HepG2 (cell line): ENCODE data around the gene UNC5CL. TPM values are rescaled to one million over a fixed set of nuclear protein-coding genes. Genes with fewer than 3 reads are reported as not detected.
A peak's percentile ranks its signal among the peaks of the same experiment; 100 is the strongest.

Experiments
- ATAC-seq: fragments of 200-7000 bp; cut with Tn5 transposase; 3 replicates; pipeline ENCODE4 v1.9.1; 2020; ENCODE audit warnings: mild to moderate bottlenecking, moderate library complexity
- BruUV-seq: library from RNA; stranded (reverse); fragments of 400-500 nt; replicated peaks from 2 replicates; lab custom pipeline; 2021; lab: Mats Ljungman, UMichigan
- CTCF ChIA-PET: fragments of 300-600 bp; formaldehyde crosslinking; extraction: SDS; loops from one replicate; lab custom pipeline; 2021; ENCODE audit warnings: low total read pairs, inconsistent platforms, low intra/inter-chr PET ratio; lab: Yijun Ruan, JAX
- POLR2A ChIA-PET: fragments of 350-600 bp; sonication (Branson Sonifier 250); formaldehyde crosslinking; loops from one replicate; lab custom pipeline; 2020; ENCODE audit warnings: antibody characterized with exemption, inconsistent platforms; lab: Yijun Ruan, JAX
- DNase-seq: peaks from one replicate; pipeline ENCODE4 v3.0.0-alpha.2; 2015; ENCODE audit warnings: low spot score
- FAIRE-seq: peaks from 3 replicates; lab custom pipeline; 2011; peaks lifted over from hg19 to GRCh38; lab: Jason Lieb, UNC
- H2AFZ ChIP-seq: one replicate; pipeline ENCODE4 v1.6.1; 2011; ENCODE audit warnings: low read length, inconsistent platforms
- H3K27ac ChIP-seq: fragments of 300-600 bp; 3 replicates; pipeline ENCODE4 v1.8.0; 2011; ENCODE audit warnings: mixed run types, mild to moderate bottlenecking, mixed read lengths, low read length, inconsistent platforms; ENCODE audit not compliant: insufficient read depth; ENCODE audit errors: extremely low read length
- H3K27me3 ChIP-seq, 2 experiments: fragments of 200-600 bp in 1 of 2; 2 replicates in 1 of 2; 3 replicates in 1 of 2; pipeline versions ENCODE4 v1.6.0 to v1.8.0; 2011; ENCODE audit warnings: low read length in 2 of 2, mild to moderate bottlenecking in 2 of 2, moderate library complexity in 2 of 2, inconsistent platforms in 1 of 2; ENCODE audit not compliant: insufficient read depth in 2 of 2, control insufficient read depth in 1 of 2
- H3K36me3 ChIP-seq, 2 experiments: fragments of 200-600 bp in 1 of 2; replicated peaks in 1 of 2; 2 replicates in 1 of 2; 3 replicates in 1 of 2; pipeline versions ENCODE4 v1.5.1 to v1.8.0; 2011; ENCODE audit warnings: low read length in 2 of 2, inconsistent platforms in 1 of 2; ENCODE audit not compliant: insufficient read depth in 2 of 2, control insufficient read depth in 1 of 2
- H3K4me1 ChIP-seq: 2 replicates; pipeline ENCODE4 v1.5.1; 2012; ENCODE audit warnings: low read length, inconsistent platforms; ENCODE audit not compliant: insufficient read depth
- H3K4me2 ChIP-seq: 2 replicates; pipeline ENCODE4 v1.6.0; 2011; ENCODE audit warnings: low read depth, low read length, inconsistent platforms
- H3K4me3 ChIP-seq, 3 experiments: fragments of 200-600 bp in 1 of 3; sonication (generic), shearing (Covaris generic) in 1 of 3; replicated peaks in 1 of 3; 2 replicates each; pipeline ENCODE4 v1.5.1; 2011 to 2016; ENCODE audit warnings: low read length in 3 of 3, inconsistent platforms in 2 of 3, low read depth in 2 of 3, mild to moderate bottlenecking in 2 of 3, control low read depth in 1 of 3, mixed read lengths in 1 of 3; ENCODE audit not compliant: insufficient read depth in 1 of 3
- H3K79me2 ChIP-seq: one replicate; pipeline ENCODE4 v1.6.1; 2011; ENCODE audit warnings: low read length, inconsistent platforms; ENCODE audit not compliant: insufficient read depth
- H3K9ac ChIP-seq: 2 replicates; pipeline ENCODE4 v1.6.0; 2011; ENCODE audit warnings: mild to moderate bottlenecking, low read depth, low read length, inconsistent platforms; ENCODE audit not compliant: insufficient read depth
- H3K9me3 ChIP-seq: 2 replicates; pipeline ENCODE4 v1.5.1; 2012; ENCODE audit warnings: mild to moderate bottlenecking, low read length
- H4K20me1 ChIP-seq: 2 replicates; pipeline ENCODE4 v1.6.0; 2011; ENCODE audit warnings: inconsistent platforms, mild to moderate bottlenecking, low read length, moderate library complexity; ENCODE audit not compliant: insufficient read depth
- ARNT2 ChIP-seq: sonication (generic); formaldehyde crosslinking; IDR thresholded peaks from 2 replicates; pipeline ENCODE4 v1.8.0; 2022; ENCODE audit warnings: mild to moderate bottlenecking, low read depth, missing genetic modification reagents, moderate library complexity
- MTA3 ChIP-seq: sonication (generic); formaldehyde crosslinking; IDR thresholded peaks from 2 replicates; pipeline ENCODE4 v1.4.0; 2020; ENCODE audit warnings: missing genetic modification reagents
- SNRNP70 ChIP-seq: fragments of 200-400 bp; formaldehyde crosslinking; IDR thresholded peaks from 2 replicates; pipeline ENCODE4 v1.6.1; 2017; ENCODE audit warnings: mild to moderate bottlenecking, low read depth, low read length, moderate library complexity
- ZNF431 ChIP-seq: sonication (generic); formaldehyde crosslinking; IDR thresholded peaks from 2 replicates; pipeline ENCODE4 v1.9.0; 2022; ENCODE audit warnings: missing genetic modification reagents, low read depth, mild to moderate bottlenecking, borderline replicate concordance
- ZNF616 ChIP-seq: sonication (generic); formaldehyde crosslinking; IDR thresholded peaks from 2 replicates; pipeline ENCODE4 v1.5.0; 2020; ENCODE audit warnings: low read depth, mild to moderate bottlenecking, missing genetic modification reagents
- ZNF878 ChIP-seq: sonication (generic); formaldehyde crosslinking; IDR thresholded peaks from 2 replicates; pipeline ENCODE4 v1.8.1; 2023; ENCODE audit warnings: mild to moderate bottlenecking, missing genetic modification reagents, moderate library complexity
- WGBS: methylation state at CpG from one replicate; pipeline ENCODE4 v1.1.6; 2017; ENCODE audit warnings: low lambda C conversion rate; 5-methylcytosine and 5-hydroxymethylcytosine counted together
- in situ Hi-C: cut with HindIII; loops from 2 replicates; pipeline ENCODE4 v1.10.0; 2017; ENCODE audit warnings: low pct_unique_long_range_greater_than_20kb; ENCODE audit not compliant: extremely low pct_ligation_motif_present
- intact Hi-C: fragments of 100-400 bp; cut with micrococcal nuclease; formaldehyde crosslinking; loops from one replicate; pipeline ENCODE4 v1.10.0; 2022; ENCODE audit not compliant: unreplicated experiment
- polyA plus RNA-seq, 8 experiments: library from polyadenylated mRNA; depleted of rRNA in 3 of 8; stranded (reverse) in 7 of 8; unstranded in 1 of 8; fragments of >200 nt; fragmentation: Illumina TruSeq in 4 of 8; extraction: Trizol in 4 of 8; gene quantifications; 2 replicates each; pipeline versions ENCODE4 v1.2.1 to v1.2.3, GENCODE V29; 2011 to 2016; ENCODE audit warnings: low read depth in 4 of 8, missing spikeins in 1 of 8, mixed read lengths in 1 of 8; ENCODE audit not compliant: insufficient read depth in 1 of 8
- total RNA-seq, 5 experiments: library from RNA; depleted of rRNA; stranded (reverse); fragments of >200 nt; fragmentation: Illumina TruSeq; extraction: Trizol; gene quantifications; 2 replicates each; pipeline ENCODE4 v1.2.3, GENCODE V29; 2016; ENCODE audit warnings: low read depth in 1 of 5
- TF ChIP-seq, protein P1 (sequence below): sonication (generic); formaldehyde crosslinking; IDR thresholded peaks from 2 replicates; pipeline ENCODE4 v1.4.0; 2020; ENCODE audit warnings: mild to moderate bottlenecking, low read depth, missing genetic modification reagents
- TF ChIP-seq, protein P2 (sequence below): sonication (generic); formaldehyde crosslinking; IDR thresholded peaks from 2 replicates; pipeline ENCODE4 v1.5.0; 2020; ENCODE audit warnings: missing genetic modification reagents
- TF ChIP-seq, protein P3 (sequence below): sonication (generic); formaldehyde crosslinking; IDR thresholded peaks from 2 replicates; pipeline ENCODE4 v1.5.0; 2020; ENCODE audit warnings: mild to moderate bottlenecking, missing genetic modification reagents
- TF ChIP-seq, protein P4 (sequence below): sonication (generic); formaldehyde crosslinking; IDR thresholded peaks from 2 replicates; pipeline ENCODE4 v1.8.1; 2023; ENCODE audit warnings: mild to moderate bottlenecking, inconsistent platforms, moderate library complexity, missing genetic modification reagents, borderline replicate concordance
- TF ChIP-seq, protein P5 (sequence below): sonication (generic); formaldehyde crosslinking; IDR thresholded peaks from 2 replicates; pipeline ENCODE4 v1.4.0; 2020; ENCODE audit warnings: missing genetic modification reagents
- TF ChIP-seq, protein P6 (sequence below): sonication (generic); formaldehyde crosslinking; IDR thresholded peaks from 2 replicates; pipeline ENCODE4 v1.9.0; 2022; ENCODE audit warnings: missing genetic modification reagents, mild to moderate bottlenecking, borderline replicate concordance

The UNC5CL gene
- total and polyA plus RNA-seq, 2 of the 13 experiments (the other 11 are each of a cell fraction or from before 2014, with no cell fraction given): 2.4 to 2.5 TPM

DNA sequence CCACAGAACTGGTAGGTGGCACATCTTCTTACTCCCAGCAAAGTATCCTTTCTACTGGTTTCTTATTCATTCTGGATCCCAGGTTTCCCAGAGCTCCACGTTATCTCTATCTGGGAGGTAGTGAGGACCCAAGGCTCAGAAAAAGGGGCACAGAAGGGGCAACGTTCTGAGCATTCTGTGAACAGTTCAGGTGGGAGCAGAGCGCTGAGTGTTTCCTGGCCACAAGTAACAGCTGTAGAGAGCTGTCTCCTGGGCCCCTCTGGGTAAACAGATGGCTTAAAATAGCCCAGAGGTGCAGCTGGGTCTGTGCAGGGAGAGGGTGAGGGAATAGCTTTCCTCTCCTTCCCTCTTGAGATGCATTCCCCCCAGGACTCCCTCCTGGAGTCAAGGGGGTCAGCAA, 16.1 kb upstream of the UNC5CL start:
- no peak for FAIRE-seq
- CTCF ChIA-PET: no interaction called here
- TF ChIP-seq MTA3 (no peak), ZNF616 (CRISPR knock-in tag) (no peak), ARNT2 (CRISPR knock-in tag) (no peak), ZNF878 (no peak), ZNF431 (CRISPR knock-in tag) (no peak), SNRNP70 (no peak)
- TF ChIP-seq, protein P1, sequence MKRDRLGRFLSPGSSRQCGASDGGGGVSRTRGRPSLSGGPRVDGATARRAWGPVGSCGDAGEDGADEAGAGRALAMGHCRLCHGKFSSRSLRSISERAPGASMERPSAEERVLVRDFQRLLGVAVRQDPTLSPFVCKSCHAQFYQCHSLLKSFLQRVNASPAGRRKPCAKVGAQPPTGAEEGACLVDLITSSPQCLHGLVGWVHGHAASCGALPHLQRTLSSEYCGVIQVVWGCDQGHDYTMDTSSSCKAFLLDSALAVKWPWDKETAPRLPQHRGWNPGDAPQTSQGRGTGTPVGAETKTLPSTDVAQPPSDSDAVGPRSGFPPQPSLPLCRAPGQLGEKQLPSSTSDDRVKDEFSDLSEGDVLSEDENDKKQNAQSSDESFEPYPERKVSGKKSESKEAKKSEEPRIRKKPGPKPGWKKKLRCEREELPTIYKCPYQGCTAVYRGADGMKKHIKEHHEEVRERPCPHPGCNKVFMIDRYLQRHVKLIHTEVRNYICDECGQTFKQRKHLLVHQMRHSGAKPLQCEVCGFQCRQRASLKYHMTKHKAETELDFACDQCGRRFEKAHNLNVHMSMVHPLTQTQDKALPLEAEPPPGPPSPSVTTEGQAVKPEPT (CRISPR knock-in tag): no peak
- TF ChIP-seq, protein P2, sequence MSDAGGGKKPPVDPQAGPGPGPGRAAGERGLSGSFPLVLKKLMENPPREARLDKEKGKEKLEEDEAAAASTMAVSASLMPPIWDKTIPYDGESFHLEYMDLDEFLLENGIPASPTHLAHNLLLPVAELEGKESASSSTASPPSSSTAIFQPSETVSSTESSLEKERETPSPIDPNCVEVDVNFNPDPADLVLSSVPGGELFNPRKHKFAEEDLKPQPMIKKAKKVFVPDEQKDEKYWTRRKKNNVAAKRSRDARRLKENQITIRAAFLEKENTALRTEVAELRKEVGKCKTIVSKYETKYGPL: no peak
- TF ChIP-seq, protein P3, sequence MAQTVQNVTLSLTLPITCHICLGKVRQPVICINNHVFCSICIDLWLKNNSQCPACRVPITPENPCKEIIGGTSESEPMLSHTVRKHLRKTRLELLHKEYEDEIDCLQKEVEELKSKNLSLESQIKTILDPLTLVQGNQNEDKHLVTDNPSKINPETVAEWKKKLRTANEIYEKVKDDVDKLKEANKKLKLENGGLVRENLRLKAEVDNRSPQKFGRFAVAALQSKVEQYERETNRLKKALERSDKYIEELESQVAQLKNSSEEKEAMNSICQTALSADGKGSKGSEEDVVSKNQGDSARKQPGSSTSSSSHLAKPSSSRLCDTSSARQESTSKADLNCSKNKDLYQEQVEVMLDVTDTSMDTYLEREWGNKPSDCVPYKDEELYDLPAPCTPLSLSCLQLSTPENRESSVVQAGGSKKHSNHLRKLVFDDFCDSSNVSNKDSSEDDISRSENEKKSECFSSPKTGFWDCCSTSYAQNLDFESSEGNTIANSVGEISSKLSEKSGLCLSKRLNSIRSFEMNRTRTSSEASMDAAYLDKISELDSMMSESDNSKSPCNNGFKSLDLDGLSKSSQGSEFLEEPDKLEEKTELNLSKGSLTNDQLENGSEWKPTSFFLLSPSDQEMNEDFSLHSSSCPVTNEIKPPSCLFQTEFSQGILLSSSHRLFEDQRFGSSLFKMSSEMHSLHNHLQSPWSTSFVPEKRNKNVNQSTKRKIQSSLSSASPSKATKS (CRISPR knock-in tag): no peak
- TF ChIP-seq, protein P4, sequence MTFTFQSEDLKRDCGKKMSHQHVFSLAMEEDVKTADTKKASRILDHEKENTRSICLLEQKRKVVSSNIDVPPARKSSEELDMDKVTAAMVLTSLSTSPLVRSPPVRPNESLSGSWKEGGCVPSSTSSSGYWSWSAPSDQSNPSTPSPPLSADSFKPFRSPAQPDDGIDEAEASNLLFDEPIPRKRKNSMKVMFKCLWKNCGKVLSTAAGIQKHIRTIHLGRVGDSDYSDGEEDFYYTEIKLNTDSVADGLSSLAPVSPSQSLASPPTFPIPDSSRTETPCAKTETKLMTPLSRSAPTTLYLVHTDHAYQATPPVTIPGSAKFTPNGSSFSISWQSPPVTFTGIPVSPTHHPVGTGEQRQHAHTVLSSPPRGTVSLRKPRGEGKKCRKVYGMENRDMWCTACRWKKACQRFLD (CRISPR knock-in tag): no peak
- TF ChIP-seq, protein P5, sequence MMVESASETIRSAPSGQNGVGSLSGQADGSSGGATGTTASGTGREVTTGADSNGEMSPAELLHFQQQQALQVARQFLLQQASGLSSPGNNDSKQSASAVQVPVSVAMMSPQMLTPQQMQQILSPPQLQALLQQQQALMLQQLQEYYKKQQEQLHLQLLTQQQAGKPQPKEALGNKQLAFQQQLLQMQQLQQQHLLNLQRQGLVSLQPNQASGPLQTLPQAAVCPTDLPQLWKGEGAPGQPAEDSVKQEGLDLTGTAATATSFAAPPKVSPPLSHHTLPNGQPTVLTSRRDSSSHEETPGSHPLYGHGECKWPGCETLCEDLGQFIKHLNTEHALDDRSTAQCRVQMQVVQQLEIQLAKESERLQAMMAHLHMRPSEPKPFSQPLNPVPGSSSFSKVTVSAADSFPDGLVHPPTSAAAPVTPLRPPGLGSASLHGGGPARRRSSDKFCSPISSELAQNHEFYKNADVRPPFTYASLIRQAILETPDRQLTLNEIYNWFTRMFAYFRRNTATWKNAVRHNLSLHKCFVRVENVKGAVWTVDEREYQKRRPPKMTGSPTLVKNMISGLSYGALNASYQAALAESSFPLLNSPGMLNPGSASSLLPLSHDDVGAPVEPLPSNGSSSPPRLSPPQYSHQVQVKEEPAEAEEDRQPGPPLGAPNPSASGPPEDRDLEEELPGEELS (CRISPR knock-in tag): no peak
- TF ChIP-seq, protein P6, sequence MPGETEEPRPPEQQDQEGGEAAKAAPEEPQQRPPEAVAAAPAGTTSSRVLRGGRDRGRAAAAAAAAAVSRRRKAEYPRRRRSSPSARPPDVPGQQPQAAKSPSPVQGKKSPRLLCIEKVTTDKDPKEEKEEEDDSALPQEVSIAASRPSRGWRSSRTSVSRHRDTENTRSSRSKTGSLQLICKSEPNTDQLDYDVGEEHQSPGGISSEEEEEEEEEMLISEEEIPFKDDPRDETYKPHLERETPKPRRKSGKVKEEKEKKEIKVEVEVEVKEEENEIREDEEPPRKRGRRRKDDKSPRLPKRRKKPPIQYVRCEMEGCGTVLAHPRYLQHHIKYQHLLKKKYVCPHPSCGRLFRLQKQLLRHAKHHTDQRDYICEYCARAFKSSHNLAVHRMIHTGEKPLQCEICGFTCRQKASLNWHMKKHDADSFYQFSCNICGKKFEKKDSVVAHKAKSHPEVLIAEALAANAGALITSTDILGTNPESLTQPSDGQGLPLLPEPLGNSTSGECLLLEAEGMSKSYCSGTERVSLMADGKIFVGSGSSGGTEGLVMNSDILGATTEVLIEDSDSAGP (CRISPR knock-in tag): no peak

More for the DNA sequence above, 16.1 kb upstream of the UNC5CL start:
- 42% methylated on average over 3 of the region's 3 CpGs for WGBS
- peak overlapping the region; percentile 52 for H3K4me2 ChIP-seq
- DNase-seq: no peak
- H3K4me1 ChIP-seq: peaks cover 65% of the 10 kb centered on the region
- ATAC-seq: peak; percentile 81
- H4K20me1 ChIP-seq: no peaks in the 10 kb centered on the region
- in situ Hi-C loops: loop anchor here (10.0 kb wide), 1 partner anchor 530 kb away; no protein-coding TSS in a partner anchor
- H2AFZ ChIP-seq: no peak overlapping the region
- H3K9me3 ChIP-seq: no peaks in the 10 kb centered on the region
- no peak overlapping the region for H3K27ac ChIP-seq
- peaks cover 0 to 3% of the 10 kb centered on the region in 2 experiments; a peak in 3 of 5 replicates for H3K36me3 ChIP-seq
- no peak overlapping the region for H3K4me3 ChIP-seq
- no peaks in the 10 kb centered on the region for H3K79me2 ChIP-seq
- intact Hi-C loops: no loop called here
- no TSS peak for BruUV-seq
- POLR2A ChIA-PET: interaction anchor here (0.7 to 5.2 kb wide), 5 partner anchors 8 to 61 kb away, joined by 3 to 59 read pairs (median 18); partner anchors contain the start of genes NFYA, OARD1, TSPO2 and UNC5CL
- peak overlapping the region; percentile 6; the same call in 1 of the 2 replicates for H3K9ac ChIP-seq
- no peaks in the 10 kb centered on the region for H3K27me3 ChIP-seq
